SK-N-MC (cell line): ENCODE measurements around the gene COL5A2.

Experiments
- EZH2 ChIP-seq: fragments of 200-600 bp; sonication (generic); IDR thresholded peaks from one replicate; pipeline ENCODE4 v1.6.1; 2017; ENCODE audit warnings: antibody characterized with exemption
- POLR2AphosphoS5 ChIP-seq: IDR thresholded peaks from 2 replicates; pipeline ENCODE4 v1.6.1; 2012; ENCODE audit warnings: mild to moderate bottlenecking, low read depth, low read length, borderline replicate concordance

DNA sequence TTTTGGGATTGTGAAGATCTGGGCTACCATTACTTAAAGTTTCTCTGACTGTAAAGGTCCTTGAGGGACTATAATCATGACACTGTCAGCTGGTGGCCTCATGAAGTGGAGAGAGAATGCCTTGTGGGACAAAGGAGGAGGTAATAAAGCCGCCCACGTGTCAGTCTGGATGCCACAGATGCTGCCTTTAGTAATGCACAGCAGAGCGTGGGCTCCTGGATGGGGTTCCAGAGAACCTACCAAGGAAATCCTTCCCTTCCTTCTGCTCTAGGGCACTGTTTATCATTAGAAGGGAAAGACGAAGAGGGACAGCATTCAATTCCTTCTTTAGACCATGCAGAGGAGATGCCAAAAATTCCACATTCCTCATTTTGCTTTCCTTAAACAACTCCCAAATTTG lies 63.5 kb downstream of the COL5A2 start:
- TF ChIP-seq POLR2AphosphoS5 (no peak), EZH2 (no peak)
